Measurements from ENCODE around the gene GFRA4.

The GFRA4 gene

DNA sequence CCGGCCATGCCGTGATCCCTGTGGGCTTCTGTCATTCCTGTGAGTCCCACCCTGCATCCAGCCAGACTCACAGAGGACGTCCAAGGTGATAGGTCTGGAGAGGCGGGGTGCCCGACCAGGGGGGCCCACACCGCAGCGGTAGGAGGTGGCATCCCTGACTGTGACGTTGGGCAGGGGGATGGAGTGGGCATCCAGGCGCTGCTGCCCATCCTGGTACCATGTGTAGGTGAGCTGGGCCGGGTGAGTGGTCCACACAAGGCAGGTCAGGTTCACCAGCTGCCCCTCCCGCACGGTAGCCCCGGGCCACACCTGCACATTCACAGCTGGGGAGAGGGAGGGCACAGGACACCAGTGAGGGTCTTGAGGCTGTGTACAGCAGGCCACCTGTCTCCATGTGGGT, 30.2 kb upstream of the GFRA4 start:
- DNase-seq (ENCODE audit: low spot score) = no peak

DNA sequence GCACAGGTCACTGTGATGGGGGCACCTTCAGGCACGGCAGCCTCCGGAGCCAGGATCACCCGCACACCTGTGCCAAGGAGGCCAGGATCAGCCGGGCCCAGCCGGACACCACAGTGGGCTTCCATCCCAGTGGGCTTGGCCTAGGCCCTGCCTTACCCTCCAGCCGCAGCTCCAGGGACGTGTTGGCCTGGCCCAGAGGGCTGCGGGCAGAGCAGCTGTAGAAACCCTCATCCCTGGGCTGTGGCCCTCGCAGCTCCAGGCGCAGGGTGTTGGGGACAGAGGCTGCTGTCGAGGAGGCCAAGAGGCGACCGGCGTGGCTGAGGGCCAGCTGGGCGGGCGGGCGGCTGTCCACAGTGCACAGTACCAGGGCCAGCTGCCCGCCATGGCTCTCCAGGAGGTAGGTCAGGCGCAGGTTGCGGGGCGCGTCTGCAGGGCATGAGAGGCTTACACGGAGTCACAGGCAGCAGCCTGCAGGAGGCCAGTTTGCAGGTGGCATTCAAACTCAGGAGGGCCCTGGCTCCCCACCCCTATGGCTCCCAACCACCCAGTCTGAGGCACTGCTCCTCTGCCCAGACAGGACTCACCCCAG, 29.6 kb upstream of the GFRA4 start:
- DNase-seq (ENCODE audit: low spot score) = no peak

DNA sequence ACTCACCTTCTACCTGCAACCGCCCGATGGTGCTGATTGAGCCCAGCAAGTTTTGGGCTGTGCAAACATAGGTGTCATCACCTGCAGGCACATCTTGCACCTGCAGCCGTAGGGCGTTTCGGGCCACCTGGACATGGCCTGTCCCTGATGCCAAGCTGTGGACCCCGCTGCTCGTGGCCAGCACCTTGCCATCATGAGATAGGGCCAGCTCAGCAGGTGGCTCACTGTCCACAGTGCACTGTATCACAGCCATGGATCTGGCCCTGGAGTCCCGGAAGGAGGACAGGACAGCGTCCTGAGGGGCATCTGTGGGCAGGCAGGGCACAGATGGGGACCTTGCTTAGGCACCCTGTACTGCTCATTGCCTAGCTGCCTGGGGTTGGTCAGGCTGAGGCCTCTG, 28.7 kb upstream of the GFRA4 start:
- DNase-seq (ENCODE audit: low spot score) = no peak

DNA sequence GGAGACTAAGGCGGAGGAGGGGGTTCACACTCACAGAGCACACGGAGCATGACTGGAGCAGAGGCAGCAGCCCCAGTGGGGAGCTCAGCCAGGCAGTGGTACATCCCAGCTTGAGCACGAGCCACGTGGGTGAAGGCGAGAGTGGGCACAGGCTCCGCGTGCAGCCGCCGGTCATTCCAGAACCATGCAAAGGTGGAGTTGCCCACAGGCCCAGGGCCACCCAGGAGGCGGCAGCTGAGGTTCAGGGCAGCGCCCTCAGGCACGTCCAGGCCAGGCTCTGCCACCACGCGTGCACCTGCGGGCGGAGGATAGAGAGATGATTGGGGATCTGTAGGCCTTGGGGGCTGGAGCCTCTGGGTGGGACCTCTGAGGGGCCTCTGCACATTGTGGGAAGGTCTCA, 28.1 kb upstream of the GFRA4 start:
- no peak for DNase-seq (ENCODE audit: low spot score)

DNA sequence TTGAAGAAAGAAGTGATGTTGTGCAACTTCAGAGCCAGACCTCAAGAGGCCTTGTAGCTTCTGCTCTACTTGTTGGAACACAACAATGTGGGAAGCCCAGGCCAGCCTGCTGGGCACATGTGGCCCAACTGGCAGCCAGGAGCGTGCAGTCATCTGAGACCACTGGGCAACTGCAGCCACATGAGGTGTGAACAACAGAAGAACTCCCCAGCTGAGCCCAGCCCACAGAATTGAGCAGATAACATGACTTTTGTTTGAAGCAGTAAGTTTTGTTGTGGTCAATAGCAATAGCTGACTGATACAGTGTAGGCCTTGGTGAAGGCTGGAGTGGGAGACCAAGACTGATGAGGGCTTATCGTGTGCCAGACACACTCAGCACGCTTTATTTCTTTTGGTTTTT, 27.2 kb upstream of the GFRA4 start:
- no peak for DNase-seq (ENCODE audit: low spot score)

DNA sequence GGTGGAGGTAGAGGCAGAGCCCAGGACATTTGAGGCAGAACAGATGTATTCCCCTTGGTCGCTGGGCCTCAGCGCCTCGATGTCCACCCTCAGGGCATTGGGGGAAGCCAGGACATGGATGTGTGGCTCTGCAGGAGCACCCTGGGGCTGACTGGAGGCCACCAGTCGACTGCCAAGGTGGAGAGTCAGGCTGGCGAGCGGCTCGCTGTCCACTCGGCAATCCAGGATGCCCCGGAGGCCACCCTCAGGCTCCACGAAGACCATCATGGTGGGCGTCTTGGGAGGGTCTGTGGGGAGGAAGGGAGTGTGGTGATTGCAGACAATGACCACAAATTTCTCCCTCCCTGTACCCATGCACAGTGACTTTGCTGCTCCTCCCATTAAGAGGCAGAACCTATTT, 26.8 kb upstream of the GFRA4 start:
- DNase-seq (ENCODE audit: low spot score) = no peak

DNA sequence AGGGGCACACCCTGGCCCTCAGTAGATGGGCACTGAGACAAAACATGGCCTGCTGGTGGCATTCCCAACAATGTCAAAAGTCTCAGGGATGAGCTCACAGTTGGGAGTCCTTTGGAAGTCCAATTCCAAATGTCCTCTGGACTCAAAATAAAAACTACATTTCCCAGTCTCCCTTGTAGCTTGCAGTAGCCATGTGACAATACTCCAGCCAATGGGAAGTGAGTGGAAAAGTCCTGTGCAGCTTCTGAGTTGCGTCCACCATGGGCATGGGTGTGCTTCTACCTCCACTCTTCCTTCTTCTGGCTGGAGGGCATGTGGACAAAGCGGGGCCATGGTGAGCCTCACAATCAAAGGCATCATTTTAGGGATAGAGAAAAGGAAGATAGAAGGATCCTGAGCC, 24.5 kb upstream of the GFRA4 start:
- DNase-seq (ENCODE audit: low spot score) = peak; percentile 57

DNA sequence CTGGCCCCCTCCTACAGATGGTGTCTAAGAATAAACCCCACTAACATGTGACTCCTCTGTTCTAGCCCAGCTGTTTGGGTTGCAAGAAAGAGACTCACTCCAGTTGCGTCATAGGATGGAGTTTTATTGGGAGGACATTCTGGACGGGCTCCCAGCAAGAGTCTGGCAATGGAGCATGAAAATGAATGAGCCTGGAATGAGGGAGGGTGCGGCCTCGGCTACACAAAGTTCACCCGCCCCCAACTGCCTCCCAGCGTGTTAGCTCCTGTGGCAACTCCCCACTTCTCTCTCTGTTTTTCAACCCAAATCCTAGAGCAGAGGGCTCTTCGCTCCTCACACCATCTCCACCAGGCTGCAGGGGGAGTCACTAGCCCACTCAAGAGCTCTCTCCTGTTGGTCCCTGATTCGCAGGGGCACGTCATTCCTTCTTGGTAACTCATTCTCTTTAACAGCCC, 23.7 kb upstream of the GFRA4 start:
- DNase-seq (ENCODE audit: low spot score) = peak; percentile 75

DNA sequence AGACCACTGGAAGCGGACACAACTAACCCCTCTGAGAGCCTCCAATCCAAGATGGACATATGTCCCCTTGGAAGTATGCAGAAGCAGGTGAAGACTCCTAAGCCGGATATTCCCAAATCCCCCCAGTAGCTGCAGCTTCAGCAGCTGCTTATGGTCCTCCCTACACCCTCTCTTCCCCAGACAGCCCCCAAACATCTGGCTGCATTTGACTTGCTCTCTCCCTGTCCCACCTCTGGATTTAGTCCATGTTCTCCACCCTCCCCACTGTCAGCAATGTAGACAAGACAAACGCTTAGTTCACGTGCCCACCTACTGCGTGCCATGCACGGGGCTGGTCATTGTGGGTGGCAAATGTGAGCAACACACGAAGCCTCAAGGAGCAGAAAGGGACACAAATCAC, 23.2 kb upstream of the GFRA4 start:
- DNase-seq (ENCODE audit: low spot score) = no peak

DNA sequence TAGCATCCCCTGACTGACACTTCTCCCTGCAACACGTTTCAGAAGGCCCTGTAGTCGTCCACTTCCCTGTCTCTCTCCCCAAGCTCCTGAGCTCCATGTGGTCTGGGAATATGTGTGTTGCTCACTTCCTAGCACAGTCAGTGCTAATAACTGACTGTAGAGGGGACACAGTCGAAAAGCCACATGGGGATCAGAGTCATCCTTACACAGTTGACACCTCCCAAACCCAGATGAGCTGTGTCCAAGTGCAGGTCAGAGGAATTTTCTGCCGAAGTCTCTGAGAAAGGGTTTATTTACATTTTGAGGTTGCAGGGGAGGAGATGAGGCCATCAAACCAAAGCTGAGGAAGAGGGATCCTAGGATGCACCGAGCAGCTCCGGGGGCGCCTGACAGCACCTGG, 22.1 kb upstream of the GFRA4 start:
- no peak for DNase-seq (ENCODE audit: low spot score)

DNA sequence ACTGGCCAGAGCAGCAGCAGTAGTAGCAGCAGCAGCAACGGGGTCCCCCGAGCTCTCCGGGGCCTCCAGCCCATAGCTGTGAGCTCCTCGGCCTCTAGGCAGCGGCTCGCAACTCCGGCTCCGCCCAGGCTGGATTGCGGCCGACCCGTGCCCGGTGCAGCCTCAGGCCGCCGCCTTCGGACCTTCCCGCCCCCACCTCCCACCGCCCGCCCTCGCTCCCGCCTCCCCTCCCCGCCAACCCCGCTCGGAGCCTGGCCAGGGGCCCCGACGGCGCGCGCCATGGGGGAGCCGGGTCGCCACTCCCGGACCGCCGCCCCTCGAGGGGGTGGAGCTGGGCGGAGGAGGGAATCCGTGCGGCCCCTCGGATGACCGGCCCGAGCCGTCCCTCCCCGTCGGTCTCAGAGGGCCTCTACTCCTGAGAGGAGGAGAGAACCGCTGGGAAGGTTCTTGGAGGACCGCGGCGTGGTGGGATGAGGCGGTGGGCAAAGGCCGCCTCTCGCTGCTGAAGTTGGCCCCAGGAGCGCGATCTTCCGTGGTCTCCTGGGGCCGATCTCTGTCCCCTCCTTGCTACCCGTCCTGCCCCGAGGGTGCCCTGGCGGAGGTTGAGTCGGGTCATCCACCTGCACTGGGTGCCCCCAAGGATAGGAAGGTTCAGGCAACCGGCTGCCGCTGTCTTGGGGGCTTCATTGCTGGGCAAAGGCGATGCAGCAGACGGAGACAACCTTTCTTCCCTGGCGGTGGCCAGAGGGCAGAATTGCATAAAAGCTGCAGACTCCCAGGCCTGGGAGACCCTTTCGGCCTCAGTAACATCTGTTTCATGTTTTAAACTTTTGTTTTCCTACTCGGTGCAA, 19.0 kb upstream of the GFRA4 start, which contains the start of gene ADAM33:
TSS of gene ADAM33 (minus strand) at position 80 of the 851 bp plus-strand sequence. CDS start at position 74, 6 bp downstream.
- DNase-seq (ENCODE audit: low spot score) = no peak

DNA sequence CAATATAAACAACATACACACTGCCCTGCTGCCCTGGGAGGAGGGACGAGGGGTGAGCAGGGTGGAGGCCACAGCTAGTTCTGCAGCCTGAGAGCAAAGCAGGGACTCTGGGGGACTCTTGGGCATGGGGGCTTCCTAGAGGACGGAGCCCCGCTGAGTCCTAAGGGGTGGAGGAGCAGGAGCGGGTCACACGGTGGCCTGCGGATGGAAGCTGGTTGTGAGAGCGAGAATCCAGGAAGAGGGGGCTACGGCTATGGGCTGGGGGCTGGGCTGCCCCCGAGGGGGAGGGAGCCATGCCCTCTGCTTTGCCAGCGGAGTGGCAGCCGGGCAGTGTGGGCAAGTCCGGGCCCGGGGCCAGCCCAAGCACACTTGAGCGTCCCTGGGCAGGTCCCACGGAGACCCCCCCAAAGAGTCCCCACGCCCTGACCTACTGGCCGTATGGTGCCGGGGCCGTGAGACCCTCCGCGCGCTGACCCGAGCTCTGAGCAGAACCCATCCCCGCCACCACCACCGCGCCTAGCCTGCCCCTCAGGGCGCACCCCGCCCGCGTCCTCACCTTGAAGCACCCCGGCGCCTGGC, 18.2 kb upstream of the GFRA4 start:
- no peak for DNase-seq (ENCODE audit: low spot score)

DNA sequence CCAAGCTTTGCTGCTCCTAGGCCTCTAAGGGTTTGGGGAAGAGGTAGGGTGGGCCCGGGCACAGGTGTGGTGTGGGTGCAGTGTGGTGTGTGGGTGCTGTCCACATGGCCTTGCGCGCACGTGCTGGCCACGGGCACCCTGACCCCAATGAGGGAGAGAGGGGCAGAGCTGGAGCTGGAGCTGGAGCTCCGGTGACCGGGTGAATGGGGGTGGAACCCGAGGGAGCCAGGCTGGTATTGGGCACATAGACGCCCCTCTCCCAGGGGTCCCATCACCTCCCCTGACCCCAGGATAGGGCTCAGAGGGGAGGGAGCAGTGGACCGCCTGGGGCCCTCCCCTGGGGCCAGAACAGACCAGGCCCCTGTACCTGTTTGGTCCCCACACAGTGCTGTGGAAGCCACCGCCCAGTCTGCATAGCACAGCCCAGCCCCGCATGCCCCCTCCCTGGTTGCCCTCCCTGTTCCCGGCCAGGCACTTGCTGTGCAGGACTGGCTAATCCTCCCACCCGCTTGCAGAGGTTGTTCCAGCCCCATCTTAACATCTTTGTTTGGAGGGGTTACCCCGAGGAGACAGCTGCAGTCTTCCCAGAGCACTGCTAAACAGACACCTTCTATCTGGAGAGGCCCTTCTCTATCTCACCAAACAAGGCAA, 17.6 kb upstream of the GFRA4 start:
- DNase-seq (ENCODE audit: low spot score) = no peak

DNA sequence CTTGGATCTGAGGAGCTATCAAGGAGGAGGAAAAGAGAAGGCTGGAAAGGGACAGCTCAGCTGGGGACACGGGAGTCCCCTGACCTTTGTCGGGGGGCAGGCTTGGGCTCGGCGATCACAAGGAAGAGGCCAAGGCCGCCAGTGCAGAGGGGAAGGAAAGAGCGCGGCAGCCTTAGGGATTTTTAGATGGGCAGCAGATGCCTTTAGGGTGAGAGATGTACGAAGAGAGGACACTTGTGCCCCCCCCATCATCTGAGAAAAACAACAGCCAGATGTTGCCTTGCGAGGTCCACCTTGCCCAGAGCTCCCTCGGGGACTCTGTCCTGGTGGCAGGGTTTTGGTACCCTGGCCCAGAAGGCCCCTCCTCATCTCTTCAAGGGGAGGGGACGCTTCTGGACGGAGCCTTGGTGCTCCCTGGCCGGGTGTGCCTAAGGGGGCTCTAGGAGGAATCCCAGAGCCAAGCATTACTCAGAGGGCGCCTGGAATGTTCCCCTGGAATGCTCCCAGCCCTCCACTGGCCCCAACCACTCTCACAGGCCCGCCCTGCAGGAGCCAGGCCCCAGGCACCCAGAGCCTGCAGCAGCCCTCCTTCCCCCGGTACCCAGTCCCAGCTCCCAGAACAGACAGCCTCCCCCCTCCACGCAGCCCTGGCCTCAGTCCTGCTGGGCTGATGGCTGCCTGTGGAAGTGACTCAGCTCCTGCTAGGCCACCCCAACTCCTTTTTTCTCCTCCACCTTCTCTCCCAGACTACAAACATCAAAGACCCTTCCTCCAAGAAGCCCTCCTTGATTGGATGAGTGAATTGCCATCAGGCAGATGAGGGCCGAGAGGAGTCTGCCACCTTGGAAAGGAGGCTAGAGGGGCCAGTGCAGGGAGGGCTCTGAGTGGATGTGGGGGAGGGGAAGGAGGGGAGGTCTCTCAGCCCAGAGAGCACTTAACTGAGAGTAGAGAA, 16.8 kb upstream of the GFRA4 start:
- DNase-seq (ENCODE audit: low spot score) = no peak

DNA sequence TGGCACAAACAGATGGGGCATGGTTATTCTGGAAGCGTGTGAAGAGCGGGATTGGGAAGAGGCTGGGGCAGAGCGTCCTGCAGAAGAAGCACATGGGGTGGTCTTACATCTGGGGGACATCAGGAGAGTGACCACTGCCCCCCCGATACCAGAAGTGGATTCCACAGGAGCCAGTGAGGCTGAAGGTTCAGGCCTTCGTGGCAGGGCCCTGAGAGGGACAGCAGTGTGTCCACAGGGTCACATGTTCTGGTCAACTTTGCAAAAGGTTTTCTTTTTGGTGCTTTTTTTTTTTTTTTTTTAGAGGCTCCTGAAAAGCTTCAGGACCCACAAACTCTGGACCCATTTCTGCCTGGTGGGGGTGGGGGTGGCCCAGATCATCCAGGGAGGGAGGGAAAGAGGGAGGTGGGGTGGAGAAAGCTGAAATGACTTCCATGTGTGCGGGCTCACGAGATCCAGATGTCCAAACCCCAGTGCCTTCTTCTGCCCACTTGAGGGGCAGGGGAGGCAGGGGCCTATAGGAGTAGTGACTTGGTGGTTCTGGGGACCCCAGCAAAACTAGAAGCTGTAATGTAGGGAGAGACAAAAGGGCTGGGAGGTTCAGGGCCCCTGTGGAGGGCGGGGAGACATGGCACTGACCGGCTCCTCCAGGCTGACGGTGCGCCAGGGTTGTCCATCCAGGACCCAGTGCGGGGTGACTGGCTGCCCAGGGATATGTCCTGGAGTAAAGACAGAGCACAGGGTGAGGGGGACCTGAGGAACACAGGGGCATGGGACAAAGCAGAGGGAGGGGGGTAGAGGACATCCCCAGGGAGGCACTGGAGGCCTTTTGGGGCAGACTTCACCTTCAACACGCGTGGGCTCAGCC, 15.9 kb upstream of the GFRA4 start:
- DNase-seq (ENCODE audit: low spot score) = no peak

DNA sequence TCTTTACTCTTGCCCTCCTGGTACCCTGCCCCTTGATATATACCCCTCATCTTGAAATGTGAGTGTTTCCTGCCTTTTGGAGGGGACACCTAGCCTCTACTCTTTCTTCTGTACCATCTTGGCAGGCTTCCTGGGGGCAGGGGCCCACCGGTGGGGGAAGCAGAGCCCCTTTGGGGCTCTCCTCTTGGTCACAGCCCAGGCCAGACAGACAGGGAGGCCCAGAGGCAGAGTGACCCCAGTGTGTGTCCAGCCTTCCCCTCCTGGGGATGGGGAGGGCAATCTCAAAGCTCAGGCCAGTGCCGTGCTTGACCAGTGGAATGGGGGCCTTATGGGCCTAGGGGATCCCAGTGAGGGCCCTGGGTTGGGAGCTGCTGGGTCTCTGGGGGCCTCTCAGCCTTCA, 15.0 kb upstream of the GFRA4 start:
- DNase-seq (ENCODE audit: low spot score) = no peak

DNA sequence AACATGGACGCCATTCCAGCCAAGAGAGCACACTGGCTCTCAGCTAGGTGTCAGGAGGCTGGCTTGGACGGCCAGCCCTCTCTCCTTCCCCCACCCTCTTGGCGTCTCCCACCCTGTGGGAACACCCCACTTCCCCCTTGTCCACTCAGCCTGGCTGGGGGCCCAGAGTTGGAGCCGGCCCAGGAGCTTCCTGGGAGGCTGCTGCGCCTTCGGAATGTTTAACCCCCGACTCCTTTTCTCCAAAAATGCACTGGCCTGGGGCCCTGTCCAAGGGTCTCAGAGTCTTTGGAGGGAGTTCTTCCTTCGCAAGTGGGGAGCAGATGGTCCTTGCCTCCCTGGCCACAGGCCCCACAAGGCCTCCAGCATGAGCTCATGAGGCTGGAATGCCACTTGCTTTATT, 14.5 kb upstream of the GFRA4 start:
- DNase-seq (ENCODE audit: low spot score) = no peak

DNA sequence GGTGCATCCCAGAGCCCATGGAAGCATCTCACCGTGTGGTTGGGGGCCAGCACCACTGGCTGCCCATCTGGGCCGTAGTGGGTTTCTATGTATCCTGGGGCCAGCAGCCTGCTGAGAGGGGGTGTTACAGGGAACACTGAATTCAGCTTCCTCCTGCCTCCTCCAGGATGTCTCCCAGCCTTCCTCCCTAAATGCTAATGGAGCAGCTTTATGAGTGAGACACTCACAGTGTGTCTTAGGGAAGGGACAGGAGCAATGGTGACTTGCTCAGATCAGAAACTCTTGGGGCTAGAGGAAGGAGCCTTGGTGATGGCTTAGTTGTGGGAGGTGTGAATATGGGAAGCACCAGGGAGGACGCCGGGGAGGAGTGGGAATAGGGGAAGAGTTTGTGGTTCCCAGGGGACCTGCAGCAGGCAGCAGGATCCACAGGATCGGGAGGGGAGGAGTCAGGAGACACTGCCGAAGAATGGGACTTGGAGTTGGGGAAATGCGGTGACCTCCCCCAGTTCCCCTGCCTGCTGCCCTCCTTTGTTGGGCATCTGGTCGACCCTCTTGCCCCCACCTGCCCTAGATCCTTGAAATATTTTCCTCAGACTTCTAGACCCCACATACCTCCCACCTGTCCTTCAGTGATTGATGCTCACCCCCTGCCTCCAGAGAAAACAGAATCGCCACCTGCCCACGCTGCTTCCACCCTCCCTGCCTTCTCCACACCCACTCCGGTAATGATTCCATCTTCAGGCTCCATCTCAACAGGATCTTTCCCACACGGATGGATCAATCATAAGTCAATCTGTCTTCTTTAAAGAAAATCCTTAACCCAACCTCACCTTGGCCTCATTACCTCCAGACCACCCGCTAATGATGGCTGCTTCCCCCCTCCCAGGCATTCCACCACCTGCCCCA, 12.0 kb upstream of the GFRA4 start:
- no peak for DNase-seq (ENCODE audit: low spot score)

DNA sequence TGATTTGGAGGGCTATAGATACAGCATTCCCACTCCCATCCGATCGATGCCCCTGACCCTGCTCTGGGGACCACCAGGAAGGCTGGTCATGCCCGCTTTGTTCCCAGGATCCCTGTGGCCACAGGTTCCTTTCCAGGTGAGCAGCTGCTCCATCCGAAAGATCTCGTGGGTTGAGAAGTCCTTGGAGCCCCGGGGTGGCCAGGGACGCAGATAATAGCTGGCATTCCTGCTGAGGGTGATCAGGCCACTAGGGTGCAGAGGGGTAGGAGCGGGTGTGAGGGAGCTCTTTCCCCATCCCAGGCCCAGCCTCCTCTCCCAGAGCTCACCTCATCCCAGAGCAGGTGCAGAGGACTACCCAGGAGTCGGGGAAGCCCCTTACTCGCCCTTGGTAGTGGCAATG, 11.2 kb upstream of the GFRA4 start:
- DNase-seq (ENCODE audit: low spot score) = no peak
